H1 (cell line): Measurements from ENCODE around the gene SIRT7. TPM values are rescaled to one million over a fixed set of nuclear protein-coding genes. Genes with fewer than 3 reads are reported as not detected.

Experiments used
- CTCF ChIA-PET: fragments of 300-600 bp; sonication (Branson Sonifier 250); formaldehyde crosslinking; loops from one replicate; lab custom pipeline; 2021; ENCODE audit not compliant: partially characterized antibody; lab: Charles Lee
- POLR2A ChIA-PET: fragments of 300-600 bp; sonication (Branson Sonifier 250); formaldehyde crosslinking; loops from one replicate; lab custom pipeline; 2021; ENCODE audit warnings: inconsistent platforms; ENCODE audit not compliant: partially characterized antibody; lab: Charles Lee
- DNase-seq, 2 experiments: peaks; one replicate each; pipeline versions ENCODE4 v3.0.0 to v3.0.0-alpha.2; 2010 to 2022; ENCODE audit warnings: low spot score in 2 of 2, low read depth in 1 of 2, mixed read lengths in 1 of 2
- FAIRE-seq: peaks from 2 replicates; lab custom pipeline; 2011; peaks lifted over from hg19 to GRCh38; lab: Jason Lieb, UNC
- H2AFZ ChIP-seq: 2 replicates; pipeline ENCODE4 v1.8.1; 2012; ENCODE audit warnings: low read length, inconsistent platforms
- H2AK5ac ChIP-seq: 2 replicates; pipeline ENCODE4 v1.6.1; 2013; ENCODE audit warnings: low read depth, low read length
- H2BK120ac ChIP-seq: replicated peaks from 2 replicates; pipeline ENCODE3; 2013; ENCODE audit warnings: low read depth, low read length, inconsistent platforms
- H2BK12ac ChIP-seq: 2 replicates; pipeline ENCODE4 v1.6.1; 2013; ENCODE audit warnings: low read depth, low read length
- H2BK15ac ChIP-seq: 2 replicates; pipeline ENCODE4 v1.6.1; 2013; ENCODE audit warnings: low read length
- H2BK20ac ChIP-seq: 2 replicates; pipeline ENCODE4 v1.6.1; 2013; ENCODE audit warnings: low read length
- H2BK5ac ChIP-seq: 2 replicates; pipeline ENCODE4 v1.6.1; 2013; ENCODE audit warnings: low read depth, low read length
- H3K14ac ChIP-seq: 2 replicates; pipeline ENCODE4 v1.6.1; 2013; ENCODE audit warnings: inconsistent platforms; ENCODE audit not compliant: insufficient read length
- H3K18ac ChIP-seq: 2 replicates; pipeline ENCODE4 v1.6.1; 2013; ENCODE audit warnings: low read length; ENCODE audit errors: extremely low read depth
- H3K23ac ChIP-seq: 2 replicates; pipeline ENCODE4 v1.6.1; 2013; ENCODE audit warnings: inconsistent platforms; ENCODE audit not compliant: insufficient read length
- H3K23me2 ChIP-seq: 2 replicates; pipeline ENCODE4 v1.6.1; 2013; ENCODE audit warnings: low read depth, low read length
- H3K27ac ChIP-seq: 2 replicates; pipeline ENCODE4 v1.6.1; 2011; ENCODE audit warnings: low read depth, low read length, inconsistent platforms
- H3K27me3 ChIP-seq, 4 experiments: replicated peaks in 1 of 4; 1 replicate in 1 of 4; 2 replicates in 3 of 4; pipeline versions ENCODE4 v1.6.1 to v1.8.1; 2011 to 2013; ENCODE audit warnings: low read length in 3 of 4, mild to moderate bottlenecking in 3 of 4, inconsistent platforms in 2 of 4, mixed read lengths in 2 of 4, moderate library complexity in 1 of 4; ENCODE audit not compliant: control insufficient read depth in 3 of 4, insufficient read depth in 3 of 4; ENCODE audit errors: extremely low read depth in 1 of 4
- H3K36me3 ChIP-seq, 4 experiments: 2 replicates each; pipeline versions ENCODE4 v1.6.1 to v1.8.1; 2011 to 2013; ENCODE audit warnings: mild to moderate bottlenecking in 4 of 4, low read length in 3 of 4, moderate library complexity in 2 of 4, control low read depth in 1 of 4, inconsistent platforms in 1 of 4; ENCODE audit not compliant: insufficient read depth in 4 of 4, control insufficient read depth in 2 of 4
- H3K4ac ChIP-seq: replicated peaks from 2 replicates; pipeline ENCODE3; 2013; ENCODE audit warnings: low read length, low read depth, mixed read lengths, inconsistent platforms; ENCODE audit not compliant: insufficient read length
- H3K4me1 ChIP-seq, 4 experiments: replicated peaks in 1 of 4; 1 replicate in 1 of 4; 2 replicates in 3 of 4; pipeline versions ENCODE4 v1.6.1 to v1.8.1; 2011 to 2013; ENCODE audit warnings: low read length in 3 of 4, inconsistent platforms in 2 of 4, mixed read lengths in 1 of 4; ENCODE audit not compliant: insufficient read depth in 4 of 4, control insufficient read depth in 3 of 4
- H3K4me2 ChIP-seq, 2 experiments: 2 replicates each; pipeline versions ENCODE4 v1.6.1 to v1.8.1; 2011 to 2013; ENCODE audit warnings: low read depth in 2 of 2, low read length in 2 of 2, control low read depth in 1 of 2, inconsistent platforms in 1 of 2, mild to moderate bottlenecking in 1 of 2; ENCODE audit not compliant: insufficient read depth in 1 of 2
- H3K4me3 ChIP-seq, 4 experiments: fragments of 200-600, 300-600 bp in 1 of 4; sonication (generic), shearing (Covaris generic), sonication (Bioruptor Twin) in 1 of 4; 2 replicates each; pipeline versions ENCODE4 v1.5.1 to v1.8.1; 2011 to 2016; ENCODE audit warnings: low read length in 4 of 4, low read depth in 3 of 4, control low read depth in 2 of 4, inconsistent platforms in 2 of 4, mild to moderate bottlenecking in 2 of 4, mixed read lengths in 1 of 4, moderate library complexity in 1 of 4; ENCODE audit not compliant: insufficient read depth in 2 of 4; ENCODE audit errors: extremely low read depth in 1 of 4
- H3K56ac ChIP-seq: replicated peaks from 2 replicates; pipeline ENCODE3; 2013; ENCODE audit warnings: low read depth, mild to moderate bottlenecking, mixed read lengths, low read length, inconsistent platforms; ENCODE audit not compliant: insufficient read length
- H3K79me1 ChIP-seq: 2 replicates; pipeline ENCODE4 v1.6.1; 2013; ENCODE audit warnings: low read depth, low read length, control low read depth
- H3K79me2 ChIP-seq, 2 experiments: 2 replicates each; pipeline versions ENCODE4 v1.6.1 to v1.8.1; 2012 to 2013; ENCODE audit warnings: low read length in 2 of 2, mild to moderate bottlenecking in 2 of 2, inconsistent platforms in 1 of 2; ENCODE audit not compliant: insufficient read depth in 2 of 2, control insufficient read depth in 1 of 2
- H3K9ac ChIP-seq, 4 experiments: replicated peaks in 1 of 4; 1 replicate in 1 of 4; 2 replicates in 3 of 4; pipeline versions ENCODE4 v1.6.1 to v1.8.1; 2011 to 2013; ENCODE audit warnings: low read depth in 3 of 4, low read length in 3 of 4, control low read depth in 2 of 4, mild to moderate bottlenecking in 2 of 4, moderate library complexity in 2 of 4, inconsistent platforms in 1 of 4; ENCODE audit errors: extremely low read depth in 1 of 4
- H3K9me3 ChIP-seq, 2 experiments: 2 replicates each; pipeline versions ENCODE4 v1.6.1 to v1.8.1; 2012 to 2013; ENCODE audit warnings: mild to moderate bottlenecking in 2 of 2, moderate library complexity in 2 of 2, control low read depth in 1 of 2, inconsistent platforms in 1 of 2, low read depth in 1 of 2, low read length in 1 of 2, mixed read lengths in 1 of 2; ENCODE audit not compliant: insufficient read depth in 2 of 2
- H4K20me1 ChIP-seq, 2 experiments: replicated peaks in 1 of 2; 2 replicates each; pipeline versions ENCODE3 to v1.8.1; 2011 to 2013; ENCODE audit warnings: inconsistent platforms in 2 of 2, low read length in 2 of 2, mild to moderate bottlenecking in 1 of 2; ENCODE audit not compliant: insufficient read depth in 2 of 2, control insufficient read depth in 1 of 2
- H4K5ac ChIP-seq: 2 replicates; pipeline ENCODE4 v1.6.1; 2013; ENCODE audit warnings: low read length, low read depth, mixed read lengths, inconsistent platforms; ENCODE audit not compliant: insufficient read length
- H4K8ac ChIP-seq: 2 replicates; pipeline ENCODE4 v1.8.0; 2013; ENCODE audit warnings: mild to moderate bottlenecking, moderate library complexity, low read length, inconsistent platforms; ENCODE audit not compliant: insufficient read depth; ENCODE audit errors: extremely low read depth
- H4K91ac ChIP-seq: replicated peaks from 2 replicates; pipeline ENCODE3; 2013; ENCODE audit warnings: low read length, mixed read lengths, inconsistent platforms; ENCODE audit not compliant: insufficient read length
- CTCF ChIP-seq, 3 experiments: IDR thresholded peaks; 1 replicate in 2 of 3; 2 replicates in 1 of 3; pipeline versions ENCODE4 v1.5.1 to v1.6.1; 2011; ENCODE audit warnings: low read length in 3 of 3, mild to moderate bottlenecking in 3 of 3, inconsistent platforms in 2 of 3, low read depth in 1 of 3, moderate library complexity in 1 of 3; ENCODE audit not compliant: insufficient read depth in 1 of 3; ENCODE audit errors: control extremely low read depth in 1 of 3
- EGR1 ChIP-seq: IDR thresholded peaks from 2 replicates; pipeline ENCODE4 v1.6.1; 2011; ENCODE audit warnings: low read depth, low read length, borderline replicate concordance
- GTF2F1 ChIP-seq: IDR thresholded peaks from 2 replicates; pipeline ENCODE4 v1.6.1; 2012; ENCODE audit warnings: low read depth, low read length, improper control_type of control experiment, borderline replicate concordance
- USF2 ChIP-seq: IDR thresholded peaks from 2 replicates; pipeline ENCODE4 v1.6.1; 2011; ENCODE audit warnings: low read length, improper control_type of control experiment
- WGBS, 2 experiments: shearing (Covaris generic) in 1 of 2; methylation state at CpG; one replicate each; pipeline versions ENCODE4 v1.1.6 to v1.1.7; 2013 to 2015; ENCODE audit warnings: low lambda C conversion rate in 2 of 2, mixed read lengths in 2 of 2, inconsistent platforms in 1 of 2, low coverage in 1 of 2, missing lambda C conversion rate in 1 of 2; ENCODE audit not compliant: insufficient replicate concordance in 2 of 2, insufficient coverage in 1 of 2, insufficient read length in 1 of 2; ENCODE audit errors: extremely low coverage in 1 of 2, missing lambda C conversion rate in 1 of 2; 5-methylcytosine and 5-hydroxymethylcytosine counted together
- polyA plus RNA-seq, 7 experiments: library from polyadenylated mRNA; depleted of rRNA in 3 of 7; stranded (reverse) in 5 of 7; unstranded in 2 of 7; fragments of >200 nt in 5 of 7; fragments of 200-250 nt in 2 of 7; gene quantifications; 1 replicate in 5 of 7; 2 replicates in 1 of 7; 4 replicates in 1 of 7; pipeline versions ENCODE4 v1.2.1 to v1.2.3, GENCODE V29; 2011 to 2013; ENCODE audit warnings: missing spikeins in 2 of 7, mixed read lengths in 2 of 7
- total RNA-seq: library from RNA; stranded (reverse); fragmentation: NEBNext Ultra II Directional; extraction: Animal tissue kit (Norgen Biotek cat#: 25700); gene quantifications from 2 replicates; pipeline ENCODE4 v1.2.1, GENCODE V29; 2021

SIRT7 gene
- total and polyA plus RNA-seq, 2 of the 8 experiments (the other 6 are each of a cell fraction or from before 2014, with no cell fraction given): 5.8 to 16.6 TPM

GRCh38 chr17:81884968-81885367 lies 33.0 kb downstream of the SIRT7 start:
- H3K4me1 ChIP-seq: no peaks in the 10 kb centered on the region; a peak in 1 of 7 replicates
- CTCF ChIA-PET: interaction anchor here (0.5 to 3.9 kb wide), 3 partner anchors 15 to 63 kb away, joined by 3 to 24 read pairs (median 3); partner anchors contain the start of gene ARHGDIA
- H3K56ac ChIP-seq: no peak overlapping the region
- H4K5ac ChIP-seq: no peak overlapping the region
- POLR2A ChIA-PET: interaction anchor here (0.7 to 12.3 kb wide), 14 partner anchors 8 to 177 kb away, joined by 3 to 151 read pairs (median 4); partner anchors contain the start of genes ARHGDIA, CENPX, NPB and P4HB
- H3K18ac ChIP-seq: no peak overlapping the region
- no peak overlapping the region for H3K27ac ChIP-seq
- FAIRE-seq (no peak), DNase-seq (no peak)
- no peaks in the 10 kb centered on the region for H3K9me3 ChIP-seq
- no peak overlapping the region for H4K8ac ChIP-seq
- no peak overlapping the region for H3K4me3 ChIP-seq
- no peak overlapping the region for H2BK20ac ChIP-seq
- no peak overlapping the region for H3K14ac ChIP-seq
- H3K27me3 ChIP-seq: no peaks in the 10 kb centered on the region
- no peak overlapping the region for H2BK15ac ChIP-seq
- H2BK5ac ChIP-seq: no peak overlapping the region
- peaks cover 19 to 23% of the 10 kb centered on the region in 2 experiments for H4K20me1 ChIP-seq
- no peak overlapping the region for H3K9ac ChIP-seq
- H2BK120ac ChIP-seq: no peak overlapping the region
- peaks cover 34 to 64% (median 41%) of the 10 kb centered on the region in 4 experiments for H3K36me3 ChIP-seq
- no peak overlapping the region for H3K4me2 ChIP-seq
- H3K79me1 ChIP-seq: peaks cover 14% of the 10 kb centered on the region
- H3K23ac ChIP-seq: no peak overlapping the region
- H4K91ac ChIP-seq: no peak overlapping the region
- TF ChIP-seq CTCF (IDR thresholded peaks at IDR 0.05; ENCODE audit: control extremely low read depth in 1 of 3, insufficient read depth in 1 of 3, low read depth in 1 of 3, low read length in 3 of 3) (no peak), EGR1 (no peak), USF2 (no peak), GTF2F1 (no peak)
- peaks cover 0 to 24% of the 10 kb centered on the region in 2 experiments; a peak in 3 of 4 replicates for H3K79me2 ChIP-seq
- no peaks in the 10 kb centered on the region for H3K23me2 ChIP-seq
- H2BK12ac ChIP-seq: no peak overlapping the region
- no peak overlapping the region for H3K4ac ChIP-seq
- no peak overlapping the region for H2AFZ ChIP-seq
- WGBS, 2 experiments: 89% methylated on average over 4 of the region's 5 CpGs; no CpG with 5 or more reads in 1 of the 2 experiments
- no peak overlapping the region for H2AK5ac ChIP-seq
